Lung (tissue), 12 donors: ENCODE data around the gene MAP3K7. TPM values are rescaled to one million over a fixed set of nuclear protein-coding genes. Genes with fewer than 3 reads are reported as not detected.

ENCODE experiments used
- ATAC-seq: fragments of 200-7000 bp; cut with Tn5 transposase; one replicate; pipeline ENCODE4 v1.9.1; 2020; ENCODE audit warnings: moderate number of reproducible peaks; ENCODE audit not compliant: insufficient read depth, low FRiP score
- DNase-seq, 3 donors: peaks; one replicate each; pipeline ENCODE4 v3.0.0-alpha.2; 2013 to 2017
- H3K27ac ChIP-seq, 2 donors: one replicate each; pipeline ENCODE4 v1.5.1; 2013; ENCODE audit warnings: mild to moderate bottlenecking in 2 of 2, moderate library complexity in 2 of 2, control low read depth in 1 of 2, inconsistent platforms in 1 of 2, low read depth in 1 of 2, low read length in 1 of 2
- H3K27me3 ChIP-seq, 3 donors: one replicate each; pipeline ENCODE4 v1.5.1; 2013; ENCODE audit warnings: low read length in 2 of 3; ENCODE audit not compliant: control insufficient read depth in 3 of 3, insufficient read depth in 3 of 3
- H3K36me3 ChIP-seq, 4 donors: one replicate each; pipeline ENCODE4 v1.5.1; 2013; ENCODE audit warnings: low read length in 4 of 4, mild to moderate bottlenecking in 1 of 4, moderate library complexity in 1 of 4; ENCODE audit not compliant: control insufficient read depth in 4 of 4, insufficient read depth in 4 of 4
- H3K4me1 ChIP-seq, 5 donors: one replicate each; pipeline ENCODE4 v1.5.1; 2013; ENCODE audit warnings: low read length in 5 of 5, mild to moderate bottlenecking in 2 of 5, moderate library complexity in 1 of 5; ENCODE audit not compliant: control insufficient read depth in 5 of 5, insufficient read depth in 5 of 5
- H3K4me3 ChIP-seq: one replicate; pipeline ENCODE4 v1.5.1; 2013; ENCODE audit warnings: mild to moderate bottlenecking, control low read depth, moderate library complexity
- H3K9ac ChIP-seq, 2 donors: one replicate each; pipeline ENCODE4 v1.5.1; 2013; ENCODE audit warnings: low read length in 2 of 2, control low read depth in 1 of 2; ENCODE audit not compliant: insufficient read depth in 1 of 2
- H3K9me3 ChIP-seq, 4 donors: one replicate each; pipeline ENCODE4 v1.5.1; 2013; ENCODE audit warnings: low read length in 3 of 4, mild to moderate bottlenecking in 1 of 4, moderate library complexity in 1 of 4; ENCODE audit not compliant: control insufficient read depth in 4 of 4, insufficient read depth in 3 of 4
- WGBS, 2 donors: extraction: QIAGEN DNeasy Blood & Tissue Kit; methylation state at CpG; one replicate each; pipeline ENCODE4 v1.1.7; 2013; 5-methylcytosine and 5-hydroxymethylcytosine counted together
- polyA plus RNA-seq, 2 donors: library from polyadenylated mRNA; stranded (reverse); fragments of 200-250 nt; gene quantifications; one replicate each; pipeline ENCODE4 v1.2.1, GENCODE V29; 2013
- total RNA-seq, 2 donors: library from RNA; depleted of rRNA in 1 of 2; stranded (reverse); fragments of >200 nt in 1 of 2; gene quantifications; one replicate each; pipeline ENCODE4 v1.2.1, GENCODE V29; 2014 to 2021
- TF ChIP-seq, protein P1 (sequence below): IDR thresholded peaks from 2 replicates; pipeline ENCODE4 v1.5.1; 2012; ENCODE audit warnings: mild to moderate bottlenecking; ENCODE audit errors: control extremely low read depth, extremely low read depth
- donor health status: control.
- donor health status: control.
- donor health status: Bipolar disorder and iron deficiency.
- donor health status: healthy.
- donor health status: DM: yes; HTN: yes; CAD: no.

MAP3K7 gene
- total and polyA plus RNA-seq, 4 donors: 10.5 to 45.8 (median 15.7) TPM

DNA sequence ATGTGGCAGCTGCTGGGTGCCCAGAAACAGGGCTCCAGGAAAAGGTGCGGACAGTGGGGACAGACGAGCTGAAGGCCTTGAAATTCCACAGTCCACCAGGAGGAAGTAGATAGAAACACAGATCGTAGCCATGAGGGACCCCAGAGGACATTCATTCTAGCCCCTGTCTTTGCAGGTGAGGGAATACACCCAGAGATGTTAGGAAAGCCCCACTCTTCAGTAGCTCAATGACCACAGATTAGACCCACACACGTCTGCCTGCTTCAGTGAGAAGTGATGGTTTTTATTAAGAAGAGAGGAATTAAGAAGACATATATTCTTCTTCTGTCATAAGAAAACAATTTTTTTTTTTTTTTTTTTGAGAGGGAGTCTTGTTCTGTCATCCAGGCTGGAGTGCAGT, 123.0 kb downstream of the MAP3K7 start:
- peaks cover 0 to 1% (median 0%) of the 10 kb centered on the region in 5 donors for H3K4me1 ChIP-seq
- TF ChIP-seq, protein P1, sequence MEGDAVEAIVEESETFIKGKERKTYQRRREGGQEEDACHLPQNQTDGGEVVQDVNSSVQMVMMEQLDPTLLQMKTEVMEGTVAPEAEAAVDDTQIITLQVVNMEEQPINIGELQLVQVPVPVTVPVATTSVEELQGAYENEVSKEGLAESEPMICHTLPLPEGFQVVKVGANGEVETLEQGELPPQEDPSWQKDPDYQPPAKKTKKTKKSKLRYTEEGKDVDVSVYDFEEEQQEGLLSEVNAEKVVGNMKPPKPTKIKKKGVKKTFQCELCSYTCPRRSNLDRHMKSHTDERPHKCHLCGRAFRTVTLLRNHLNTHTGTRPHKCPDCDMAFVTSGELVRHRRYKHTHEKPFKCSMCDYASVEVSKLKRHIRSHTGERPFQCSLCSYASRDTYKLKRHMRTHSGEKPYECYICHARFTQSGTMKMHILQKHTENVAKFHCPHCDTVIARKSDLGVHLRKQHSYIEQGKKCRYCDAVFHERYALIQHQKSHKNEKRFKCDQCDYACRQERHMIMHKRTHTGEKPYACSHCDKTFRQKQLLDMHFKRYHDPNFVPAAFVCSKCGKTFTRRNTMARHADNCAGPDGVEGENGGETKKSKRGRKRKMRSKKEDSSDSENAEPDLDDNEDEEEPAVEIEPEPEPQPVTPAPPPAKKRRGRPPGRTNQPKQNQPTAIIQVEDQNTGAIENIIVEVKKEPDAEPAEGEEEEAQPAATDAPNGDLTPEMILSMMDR: no peak
- ATAC-seq (no peak), DNase-seq (no peak)
- no peaks in the 10 kb centered on the region for H3K9me3 ChIP-seq
- WGBS, 2 donors: 85 to 92% methylated on average over 4 of the region's 4 CpGs
- H3K9ac ChIP-seq: no peak overlapping the region
- no peak overlapping the region for H3K27ac ChIP-seq
- H3K4me3 ChIP-seq: no peak overlapping the region
- H3K27me3 ChIP-seq: no peaks in the 10 kb centered on the region
- no peaks in the 10 kb centered on the region for H3K36me3 ChIP-seq
